K562 (cell line): ENCODE results near the gene DYNC1I2. TPM values are rescaled to one million over a fixed set of nuclear protein-coding genes. Genes with fewer than 3 reads are reported as not detected.

Source experiments
- ARID1B ChIP-seq: fragments of 450-650 bp; IDR thresholded peaks from 2 replicates; pipeline ENCODE4 v1.6.1; 2016; ENCODE audit warnings: antibody characterized with exemption, mild to moderate bottlenecking, inconsistent platforms
- CBFA2T3 ChIP-seq: fragments of 450-650 bp; IDR thresholded peaks from 2 replicates; pipeline ENCODE4 v1.6.1; 2017
- CEBPB ChIP-seq: fragments of 450-650 bp; IDR thresholded peaks from 2 replicates; pipeline ENCODE4 v1.6.1; 2016; ENCODE audit warnings: missing genetic modification characterization, missing compliant biosample characterization
- CEBPG ChIP-seq, 3 experiments: fragments of 200-800 bp in 1 of 3; sonication (Bioruptor generic) in 1 of 3; sonication (generic) in 1 of 3; formaldehyde crosslinking in 1 of 3; IDR thresholded peaks in 2 of 3; conservative IDR thresholded peaks in 1 of 3; 2 replicates each; pipeline versions ENCODE4 v1.6.1 to v1.8.0; 2016 to 2022; ENCODE audit warnings: missing compliant biosample characterization in 2 of 3, missing genetic modification characterization in 2 of 3, mild to moderate bottlenecking in 1 of 3, missing genetic modification reagents in 1 of 3
- CHCHD3 ChIP-seq: fragments of 250-450 bp; sonication (Bioruptor Pico); IDR thresholded peaks from 2 replicates; pipeline ENCODE4 v2.1.2; 2022; ENCODE audit warnings: mild to moderate bottlenecking
- FOS ChIP-seq: IDR thresholded peaks from 3 replicates; pipeline ENCODE4 v1.6.1; 2011; ENCODE audit not compliant: insufficient read length; ENCODE audit errors: extremely low read depth
- FOSL1 ChIP-seq: fragments of 200-800 bp; sonication (Bioruptor generic); conservative IDR thresholded peaks from 2 replicates; pipeline ENCODE4 v1.6.1; 2016; ENCODE audit warnings: missing genetic modification characterization, missing compliant biosample characterization
- FOXP1 ChIP-seq: sonication (generic); formaldehyde crosslinking; IDR thresholded peaks from 2 replicates; pipeline ENCODE4 v1.8.0; 2022; ENCODE audit warnings: mild to moderate bottlenecking, missing genetic modification reagents
- HMGN3 ChIP-seq: IDR thresholded peaks from 2 replicates; pipeline ENCODE4 v1.6.1; 2011; ENCODE audit warnings: borderline replicate concordance, low read depth, mild to moderate bottlenecking, mixed read lengths, low read length; ENCODE audit not compliant: insufficient read length; ENCODE audit errors: extremely low read depth
- MCM7 ChIP-seq, 2 experiments: fragments of 450-650 bp; IDR thresholded peaks; 2 replicates each; pipeline ENCODE4 v1.6.1; 2016 to 2018
- MTA1 ChIP-seq: fragments of 450-650 bp; IDR thresholded peaks from 2 replicates; pipeline ENCODE4 v1.6.1; 2017; ENCODE audit warnings: borderline replicate concordance
- PML ChIP-seq: IDR thresholded peaks from 2 replicates; pipeline ENCODE4 v1.6.1; 2012; ENCODE audit warnings: low read length, inconsistent platforms
- RFX1 ChIP-seq: fragments of 450-650 bp; IDR thresholded peaks from 2 replicates; pipeline ENCODE4 v1.6.1; 2016; ENCODE audit warnings: mild to moderate bottlenecking, moderate library complexity
- SMAD2 ChIP-seq: fragments of 150-350 bp; IDR thresholded peaks from 2 replicates; pipeline ENCODE4 v1.6.1; 2014; ENCODE audit warnings: low read depth, mild to moderate bottlenecking, low read length
- THRAP3 ChIP-seq: fragments of 450-650 bp; IDR thresholded peaks from 2 replicates; pipeline ENCODE4 v1.6.1; 2016; ENCODE audit warnings: mild to moderate bottlenecking, inconsistent platforms, borderline replicate concordance
- ZC3H4 ChIP-seq: sonication (generic); formaldehyde crosslinking; IDR thresholded peaks from 2 replicates; pipeline ENCODE4 v1.9.0; 2021; ENCODE audit warnings: missing genetic modification reagents, borderline replicate concordance
- ZNF146 ChIP-seq: IDR thresholded peaks from one replicate; pipeline ENCODE4 v1.6.1; 2018; ENCODE audit warnings: missing compliant biosample characterization; ENCODE audit not compliant: unreplicated experiment
- ZNF280B ChIP-seq: fragments of 250-450 bp; sonication (Bioruptor Pico); IDR thresholded peaks from 2 replicates; pipeline ENCODE4 v1.5.1; 2021; ENCODE audit warnings: mild to moderate bottlenecking
- ZNF408 ChIP-seq: fragments of 250-450 bp; sonication (Bioruptor Pico); IDR thresholded peaks from 2 replicates; pipeline ENCODE4 v1.4.0; 2020; ENCODE audit warnings: low read depth, mild to moderate bottlenecking, moderate library complexity
- ZNF431 ChIP-seq: sonication (generic); formaldehyde crosslinking; IDR thresholded peaks from 2 replicates; pipeline ENCODE4 v1.8.0; 2022; ENCODE audit warnings: mild to moderate bottlenecking, missing genetic modification reagents
- polyA plus RNA-seq, 8 experiments: library from polyadenylated mRNA; depleted of rRNA in 4 of 8; stranded (reverse) in 5 of 8; unstranded in 3 of 8; fragments of >200 nt; fragmentation: Nextera tagmentation in 2 of 8; fragmentation: Illumina TruSeq in 1 of 8; extraction: Ambion mirVana in 2 of 8; extraction: Trizol in 1 of 8; gene quantifications; 2 replicates each; pipeline versions ENCODE4 v1.2.1 to v1.2.3, GENCODE V29; 2011 to 2014; ENCODE audit warnings: inconsistent platforms in 1 of 8, missing spikeins in 1 of 8
- total RNA-seq, 7 experiments: library from RNA; depleted of rRNA in 6 of 7; stranded (reverse); fragments of >200 nt in 6 of 7; fragmentation: Illumina TruSeq in 2 of 7; extraction: Trizol in 2 of 7; gene quantifications; 2 replicates each; pipeline versions ENCODE4 v1.2.1 to v1.2.3, GENCODE V29; 2011 to 2021; ENCODE audit warnings: low replicate concordance in 1 of 7
- TF ChIP-seq, protein P1 (sequence below): fragments of 450-650 bp; IDR thresholded peaks from 2 replicates; pipeline ENCODE4 v1.6.1; 2016; ENCODE audit warnings: borderline replicate concordance
- TF ChIP-seq, protein P2 (sequence below): fragments of 450-650 bp; formaldehyde crosslinking; IDR thresholded peaks from 2 replicates; pipeline ENCODE4 v1.4.0; 2022; ENCODE audit warnings: missing genetic modification characterization
- TF ChIP-seq, protein P3 (sequence below): sonication (generic); formaldehyde crosslinking; IDR thresholded peaks from 2 replicates; pipeline ENCODE4 v1.8.0; 2022; ENCODE audit warnings: mild to moderate bottlenecking, missing genetic modification reagents, borderline replicate concordance

DYNC1I2 gene
- total and polyA plus RNA-seq, 9 of the 15 experiments (the other 6 are each of a cell fraction or from before 2014, with no cell fraction given) = 59.1 to 204 (median 100) TPM

DNA sequence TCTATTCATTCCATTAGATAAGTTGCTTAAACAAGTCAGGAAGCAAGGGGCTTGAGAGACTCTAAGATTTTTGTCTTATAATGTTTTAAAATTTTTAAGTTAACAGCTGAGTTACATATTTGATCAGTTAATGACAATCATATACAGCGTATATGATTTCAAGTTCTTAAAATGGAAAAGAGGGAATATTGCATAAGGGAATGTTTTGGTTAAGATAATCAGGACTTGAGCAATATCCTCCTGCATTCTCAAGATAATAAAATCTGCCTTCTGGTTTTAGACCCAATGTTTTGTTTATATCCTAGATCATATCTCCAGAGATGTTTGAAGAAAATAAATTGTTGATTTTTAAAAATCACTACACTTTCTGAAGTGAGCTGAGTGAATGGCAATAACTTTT lies 13.4 kb upstream of the DYNC1I2 start (continued):
- TF ChIP-seq SMAD2 (no peak), THRAP3 (no peak), MTA1 (no peak), PML (peak; percentile 23; the same call in 1 of the 2 replicates), ZNF431 (no peak), CHCHD3 (no peak), FOXP1 (no peak), CBFA2T3 (0 out of 2 replicates have a peak, but pooled peaks have one; percentile 33), ZNF280B (no peak), RFX1 (no peak), ZNF146 (no peak), FOS (no peak), CEBPG (CRISPR knock-in tag; IDR thresholded peaks at IDR 0.05) (no peak), CEBPG (tag; conservative IDR thresholded peaks at IDR 0.05 in 1 of 2, IDR thresholded peaks at IDR 0.05 in 1 of 2) (peak; percentile 77 to 84), ZNF408 (CRISPR knock-in tag) (no peak), HMGN3 (no peak), ARID1B (peak; percentile 53; the same call in 1 of the 2 replicates), MCM7 (IDR thresholded peaks at IDR 0.05) (no peak), CEBPB (peak; percentile 85), ZC3H4 (CRISPR knock-in tag) (no peak), FOSL1 (tag) (no peak)
- TF ChIP-seq, protein P1, sequence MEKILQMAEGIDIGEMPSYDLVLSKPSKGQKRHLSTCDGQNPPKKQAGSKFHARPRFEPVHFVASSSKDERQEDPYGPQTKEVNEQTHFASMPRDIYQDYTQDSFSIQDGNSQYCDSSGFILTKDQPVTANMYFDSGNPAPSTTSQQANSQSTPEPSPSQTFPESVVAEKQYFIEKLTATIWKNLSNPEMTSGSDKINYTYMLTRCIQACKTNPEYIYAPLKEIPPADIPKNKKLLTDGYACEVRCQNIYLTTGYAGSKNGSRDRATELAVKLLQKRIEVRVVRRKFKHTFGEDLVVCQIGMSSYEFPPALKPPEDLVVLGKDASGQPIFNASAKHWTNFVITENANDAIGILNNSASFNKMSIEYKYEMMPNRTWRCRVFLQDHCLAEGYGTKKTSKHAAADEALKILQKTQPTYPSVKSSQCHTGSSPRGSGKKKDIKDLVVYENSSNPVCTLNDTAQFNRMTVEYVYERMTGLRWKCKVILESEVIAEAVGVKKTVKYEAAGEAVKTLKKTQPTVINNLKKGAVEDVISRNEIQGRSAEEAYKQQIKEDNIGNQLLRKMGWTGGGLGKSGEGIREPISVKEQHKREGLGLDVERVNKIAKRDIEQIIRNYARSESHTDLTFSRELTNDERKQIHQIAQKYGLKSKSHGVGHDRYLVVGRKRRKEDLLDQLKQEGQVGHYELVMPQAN = no peak
- TF ChIP-seq, protein P2, sequence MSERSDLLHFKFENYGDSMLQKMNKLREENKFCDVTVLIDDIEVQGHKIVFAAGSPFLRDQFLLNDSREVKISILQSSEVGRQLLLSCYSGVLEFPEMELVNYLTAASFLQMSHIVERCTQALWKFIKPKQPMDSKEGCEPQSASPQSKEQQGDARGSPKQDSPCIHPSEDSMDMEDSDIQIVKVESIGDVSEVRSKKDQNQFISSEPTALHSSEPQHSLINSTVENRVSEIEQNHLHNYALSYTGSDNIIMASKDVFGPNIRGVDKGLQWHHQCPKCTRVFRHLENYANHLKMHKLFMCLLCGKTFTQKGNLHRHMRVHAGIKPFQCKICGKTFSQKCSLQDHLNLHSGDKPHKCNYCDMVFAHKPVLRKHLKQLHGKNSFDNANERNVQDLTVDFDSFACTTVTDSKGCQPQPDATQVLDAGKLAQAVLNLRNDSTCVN (CRISPR knock-in tag) = no peak
- TF ChIP-seq, protein P3, sequence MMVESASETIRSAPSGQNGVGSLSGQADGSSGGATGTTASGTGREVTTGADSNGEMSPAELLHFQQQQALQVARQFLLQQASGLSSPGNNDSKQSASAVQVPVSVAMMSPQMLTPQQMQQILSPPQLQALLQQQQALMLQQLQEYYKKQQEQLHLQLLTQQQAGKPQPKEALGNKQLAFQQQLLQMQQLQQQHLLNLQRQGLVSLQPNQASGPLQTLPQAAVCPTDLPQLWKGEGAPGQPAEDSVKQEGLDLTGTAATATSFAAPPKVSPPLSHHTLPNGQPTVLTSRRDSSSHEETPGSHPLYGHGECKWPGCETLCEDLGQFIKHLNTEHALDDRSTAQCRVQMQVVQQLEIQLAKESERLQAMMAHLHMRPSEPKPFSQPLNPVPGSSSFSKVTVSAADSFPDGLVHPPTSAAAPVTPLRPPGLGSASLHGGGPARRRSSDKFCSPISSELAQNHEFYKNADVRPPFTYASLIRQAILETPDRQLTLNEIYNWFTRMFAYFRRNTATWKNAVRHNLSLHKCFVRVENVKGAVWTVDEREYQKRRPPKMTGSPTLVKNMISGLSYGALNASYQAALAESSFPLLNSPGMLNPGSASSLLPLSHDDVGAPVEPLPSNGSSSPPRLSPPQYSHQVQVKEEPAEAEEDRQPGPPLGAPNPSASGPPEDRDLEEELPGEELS (CRISPR knock-in tag) = no peak
